Left cardiac atrium (tissue), 4 donors: ENCODE data around the gene MMD. TPM values are rescaled to one million over a fixed set of nuclear protein-coding genes. Genes with fewer than 3 reads are reported as not detected.
A peak's percentile ranks its signal among the peaks of the same experiment; 100 is the strongest.
"Not testable (repeated sequence)": the region's sequence is repeated elsewhere in the genome, so short reads cannot be mapped to it uniquely, and the experiment has no call there.

Source experiments
- ATAC-seq, 2 donors: fragments of 200-7000 bp; cut with Tn5 transposase; one replicate each; pipeline ENCODE4 v1.9.1; 2020; ENCODE audit warnings: mild to moderate bottlenecking in 2 of 2, moderate library complexity in 2 of 2
- DNase-seq: peaks from one replicate; pipeline ENCODE4 v3.0.0-alpha.2; 2020
- intact Hi-C, 2 donors: fragments of 100-400 bp; cut with DNase I; formaldehyde crosslinking; loops; one replicate each; pipeline versions ENCODE4 v1.14.1 to v1.15.1; 2022 to 2023
- total RNA-seq, 2 donors: library from RNA; stranded (reverse); fragmentation: NEBNext Ultra II Directional; extraction: Animal tissue kit (Norgen Biotek cat#: 25700); gene quantifications; one replicate each; pipeline ENCODE4 v1.2.1, GENCODE V29; 2021
- donor health status: DM: no; HTN: yes; CAD: no.
- donor health status: DM: no; HTN: yes; CAD: no; lungs with severe emphysema.
- donor health status: DM: yes; HTN: yes; CAD: no.
- donor health status: Dilated cardiomyopathy.

MMD gene
- total RNA-seq, 2 donors from 2014 or later, result 26.8 to 29.1 TPM

- ATAC-seq, result peak in 1 of 2 donors; percentile 53
- intact Hi-C loops, DNase-seq: not testable (repeated sequence)
Observed at GRCh38 chr17:55446004-55446403, 24.4 kb upstream of the MMD start.

GRCh38 chr17:55444471-55445441 is 23.1 kb upstream of the MMD start:
- intact Hi-C loops, result no loop called here
- DNase-seq, result no peak
- ATAC-seq, result no peak

GRCh38 chr17:55443904-55444303 is 22.3 kb upstream of the MMD start:
- intact Hi-C loops, result no loop called here
- DNase-seq, result no peak
- no peak for ATAC-seq

GRCh38 chr17:55442953-55443683 is 21.5 kb upstream of the MMD start:
- DNase-seq (no peak), ATAC-seq (peak in 1 of 2 donors; percentile 64)
- intact Hi-C loops, result no loop called here

GRCh38 chr17:55442462-55442861 is 20.8 kb upstream of the MMD start:
- intact Hi-C loops, result no loop called here
- DNase-seq (no peak), ATAC-seq (peak in 1 of 2 donors; percentile 63)

GRCh38 chr17:55441544-55441943 is 19.9 kb upstream of the MMD start:
- intact Hi-C loops, result no loop called here
- no peak for DNase-seq
- no peak for ATAC-seq

GRCh38 chr17:55440391-55440790 is 18.8 kb upstream of the MMD start:
- ATAC-seq, result no peak
- no peak for DNase-seq
- intact Hi-C loops, result no loop called here

GRCh38 chr17:55437159-55437605 is 15.5 kb upstream of the MMD start:
- ATAC-seq (peak; percentile 24 to 55), DNase-seq (no peak)
- intact Hi-C loops, result no loop called here

GRCh38 chr17:55436224-55437158 is 14.9 kb upstream of the MMD start:
- ATAC-seq (no peak), DNase-seq (no peak)
- intact Hi-C loops, result no loop called here

GRCh38 chr17:55435408-55435807 is 13.8 kb upstream of the MMD start:
- no peak for ATAC-seq
- intact Hi-C loops, result no loop called here

GRCh38 chr17:55434721-55435120 is 13.1 kb upstream of the MMD start:
- ATAC-seq, result no peak
- no peak for DNase-seq
- intact Hi-C loops, result no loop called here

More at GRCh38 chr17:55435408-55435807, 13.8 kb upstream of the MMD start:
- no peak for DNase-seq

GRCh38 chr17:55433629-55434422 is 12.2 kb upstream of the MMD start:
- ATAC-seq (peak in 1 of 2 donors; percentile 45), DNase-seq (no peak)
- intact Hi-C loops, result no loop called here

GRCh38 chr17:55433029-55433628 is 11.5 kb upstream of the MMD start:
- intact Hi-C loops, result no loop called here
- DNase-seq, result no peak
- ATAC-seq, result no peak

- intact Hi-C loops, result no loop called here
- ATAC-seq, result no peak
- no peak for DNase-seq
Observed at GRCh38 chr17:55432358-55433028, 10.9 kb upstream of the MMD start.

GRCh38 chr17:55431914-55432313 is 10.3 kb upstream of the MMD start:
- intact Hi-C loops, ATAC-seq, DNase-seq: not testable (repeated sequence)

GRCh38 chr17:55430541-55431288 is 9.1 kb upstream of the MMD start:
- DNase-seq, result no peak
- intact Hi-C loops, result no loop called here
- peak; percentile 70 to 79 for ATAC-seq

- ATAC-seq, result no peak
- no peak for DNase-seq
- intact Hi-C loops, result no loop called here
Observed at GRCh38 chr17:55427587-55427882, 5.9 kb upstream of the MMD start.
